Breast epithelium (tissue), 4 donors: Measurements from ENCODE around the gene FAM135A. TPM values are rescaled to one million over a fixed set of nuclear protein-coding genes. Genes with fewer than 3 reads are reported as not detected.
"Not testable (repeated sequence)": the region's sequence is repeated elsewhere in the genome, so short reads cannot be mapped to it uniquely, and the experiment has no call there.

ENCODE experiments used
- DNase-seq, 2 donors: peaks; one replicate each; pipeline ENCODE4 v3.0.0-alpha.2; 2019; ENCODE audit warnings: low spot score in 2 of 2
- H3K27ac ChIP-seq, 2 donors: fragments of 200-600 bp; sonication (generic) in 1 of 2; one replicate each; pipeline ENCODE4 v1.5.1; 2016 to 2019; ENCODE audit warnings: mild to moderate bottlenecking in 1 of 2
- H3K27me3 ChIP-seq, 2 donors: fragments of 200-600 bp; sonication (generic) in 1 of 2; one replicate each; pipeline versions ENCODE4 v1.5.1 to v1.6.0; 2017 to 2019; ENCODE audit warnings: control low read depth in 1 of 2, mild to moderate bottlenecking in 1 of 2
- H3K36me3 ChIP-seq: fragments of 200-600 bp; one replicate; pipeline ENCODE4 v1.5.1; 2019
- H3K4me1 ChIP-seq, 2 donors: fragments of 200-600 bp; sonication (generic); one replicate each; pipeline ENCODE4 v1.5.1; 2016 to 2019; ENCODE audit warnings: control low read depth in 1 of 2
- H3K4me3 ChIP-seq, 3 donors: fragments of 200-600 bp; sonication (generic); 1 replicate in 2 of 3; 2 replicates in 1 of 3; pipeline ENCODE4 v1.5.1; 2016 to 2019; ENCODE audit warnings: mild to moderate bottlenecking in 3 of 3, moderate library complexity in 2 of 3
- H3K9me3 ChIP-seq, 2 donors: fragments of 200-600 bp; sonication (generic) in 1 of 2; one replicate each; pipeline ENCODE4 v1.5.1; 2016 to 2019; ENCODE audit warnings: control low read depth in 1 of 2
- CTCF ChIP-seq, 3 donors: fragments of 450-650 bp; IDR thresholded peaks; one replicate each; pipeline ENCODE4 v1.5.1; 2016 to 2017; ENCODE audit warnings: antibody characterized with exemption in 3 of 3, mild to moderate bottlenecking in 3 of 3, moderate library complexity in 3 of 3
- POLR2A ChIP-seq: fragments of 450-650 bp; IDR thresholded peaks from one replicate; pipeline ENCODE4 v1.6.1; 2016; ENCODE audit warnings: antibody characterized with exemption, mild to moderate bottlenecking, moderate library complexity
- POLR2AphosphoS5 ChIP-seq, 3 donors: sonication (generic); formaldehyde crosslinking; IDR thresholded peaks; one replicate each; pipeline ENCODE4 v1.6.1; 2017; ENCODE audit warnings: antibody characterized with exemption in 3 of 3
- intact Hi-C: fragments of 100-400 bp; cut with DNase I; formaldehyde crosslinking; loops from one replicate; pipeline ENCODE4 v1.15.1; 2023; ENCODE audit warnings: low total_unique reads
- total RNA-seq, 3 donors: library from RNA; depleted of rRNA; stranded (reverse); fragments of >200 nt; gene quantifications; one replicate each; pipeline ENCODE4 v1.1.0, GENCODE V29; 2016

The FAM135A gene
- total RNA-seq, 3 donors from 2014 or later, result 25.9 to 34.2 (median 30.2) TPM

GRCh38 chr6:70474751-70475150 lies 61.4 kb downstream of the FAM135A start:
- no peaks in the 10 kb centered on the region for H3K27me3 ChIP-seq
- H3K36me3 ChIP-seq, result no peaks in the 10 kb centered on the region
- H3K9me3 ChIP-seq, result no peaks in the 10 kb centered on the region
- intact Hi-C loops, result no loop called here
- no peaks in the 10 kb centered on the region for H3K4me1 ChIP-seq
- no peak for DNase-seq
- H3K4me3 ChIP-seq, result no peak overlapping the region
- H3K27ac ChIP-seq, result no peak overlapping the region
- no peak for TF ChIP-seq POLR2AphosphoS5 (IDR thresholded peaks at IDR 0.05)
- no peak for TF ChIP-seq POLR2A
- no peak for TF ChIP-seq CTCF (IDR thresholded peaks at IDR 0.05)

GRCh38 chr6:70479236-70479635 lies 65.9 kb downstream of the FAM135A start:
- intact Hi-C loops, result no loop called here
- no peaks in the 10 kb centered on the region for H3K9me3 ChIP-seq
- H3K27me3 ChIP-seq, result no peaks in the 10 kb centered on the region
- no peaks in the 10 kb centered on the region for H3K36me3 ChIP-seq
- no peak overlapping the region for H3K27ac ChIP-seq
- H3K4me3 ChIP-seq, result no peak overlapping the region
- DNase-seq, result no peak
- no peaks in the 10 kb centered on the region for H3K4me1 ChIP-seq
- no peak for TF ChIP-seq POLR2AphosphoS5 (IDR thresholded peaks at IDR 0.05)
- no peak for TF ChIP-seq CTCF (IDR thresholded peaks at IDR 0.05)
- no peak for TF ChIP-seq POLR2A

GRCh38 chr6:70486638-70487037 lies 73.3 kb downstream of the FAM135A start:
- H3K27ac ChIP-seq, H3K9me3 ChIP-seq, H3K27me3 ChIP-seq, H3K36me3 ChIP-seq, H3K4me3 ChIP-seq, DNase-seq, H3K4me1 ChIP-seq, intact Hi-C loops: not testable (repeated sequence)

GRCh38 chr6:70489364-70489763 lies 76.1 kb downstream of the FAM135A start:
- intact Hi-C loops, result no loop called here
- TF ChIP-seq POLR2AphosphoS5 (IDR thresholded peaks at IDR 0.05), result no peak
- TF ChIP-seq POLR2A, result no peak
- TF ChIP-seq CTCF (IDR thresholded peaks at IDR 0.05), result no peak

GRCh38 chr6:70494833-70495232 lies 81.5 kb downstream of the FAM135A start:
- Histone ChIP-seq H3K4me3 (no peak overlapping the region), H3K36me3 (no peaks in the 10 kb centered on the region), H3K27me3 (no peaks in the 10 kb centered on the region), H3K4me1 (no peaks in the 10 kb centered on the region), H3K9me3 (peaks cover 0 to 11% of the 10 kb centered on the region in 2 donors), H3K27ac (no peak overlapping the region)
- TF ChIP-seq CTCF (IDR thresholded peaks at IDR 0.05) (no peak), POLR2A (no peak), POLR2AphosphoS5 (IDR thresholded peaks at IDR 0.05) (no peak)
- intact Hi-C loops, result no loop called here
- DNase-seq, result no peak

More at GRCh38 chr6:70489364-70489763, 76.1 kb downstream of the FAM135A start:
- no peaks in the 10 kb centered on the region for H3K9me3 ChIP-seq
- H3K4me1 ChIP-seq, result no peaks in the 10 kb centered on the region
- H3K27me3 ChIP-seq, result no peaks in the 10 kb centered on the region
- H3K27ac ChIP-seq, result no peak overlapping the region
- peaks cover 6% of the 10 kb centered on the region for H3K36me3 ChIP-seq
- no peak overlapping the region for H3K4me3 ChIP-seq
- no peak for DNase-seq

- H3K27ac ChIP-seq, H3K4me1 ChIP-seq, intact Hi-C loops, DNase-seq, H3K27me3 ChIP-seq, H3K4me3 ChIP-seq, H3K36me3 ChIP-seq: not testable (repeated sequence)
- peaks cover 0 to 11% of the 10 kb centered on the region in 2 donors for H3K9me3 ChIP-seq
Measured at GRCh38 chr6:70495790-70496189, 82.5 kb downstream of the FAM135A start.
